ENCODE results near the gene ASF1B.

GRCh38 chr19:14093117-14093823 is 43.1 kb downstream of the ASF1B start:
- TF ChIP-seq EZH2 (IDR thresholded peaks at IDR 0.05; ENCODE audit: borderline replicate concordance, low read depth, low read length, poor library complexity, severe bottlenecking) (no peak), CTCF (conservative IDR thresholded peaks at IDR 0.05; ENCODE audit: low read depth, low read length) (no peak)
